Right lobe of liver (tissue), 4 donors: Measurements from ENCODE around the gene TTC5.
"Not testable (repeated sequence)": the region's sequence is repeated elsewhere in the genome, so short reads cannot be mapped to it uniquely, and the experiment has no call there.

Experiments used
- POLR2A ChIP-seq: fragments of 450-650 bp; IDR thresholded peaks from one replicate; pipeline ENCODE4 v1.6.1; 2017; ENCODE audit warnings: antibody characterized with exemption, mild to moderate bottlenecking
- TF ChIP-seq, protein P1 (sequence below), 4 donors: fragments of 200-600 bp in 3 of 4; fragments of 450-650 bp in 1 of 4; IDR thresholded peaks; one replicate each; pipeline versions ENCODE4 v1.5.1 to v1.8.0; 2016 to 2022; ENCODE audit warnings: antibody characterized with exemption in 4 of 4, mild to moderate bottlenecking in 2 of 4
- donor health status: DM: no; HTN: no; CAD: no.
- donor health status: DM: no; HTN: no; CAD: no.
- donor health status: DM: no; HTN: yes; CAD: no.

GRCh38 chr14:20341032-20341431 lies 35.3 kb upstream of the TTC5 start:
- TF ChIP-seq, protein P1, sequence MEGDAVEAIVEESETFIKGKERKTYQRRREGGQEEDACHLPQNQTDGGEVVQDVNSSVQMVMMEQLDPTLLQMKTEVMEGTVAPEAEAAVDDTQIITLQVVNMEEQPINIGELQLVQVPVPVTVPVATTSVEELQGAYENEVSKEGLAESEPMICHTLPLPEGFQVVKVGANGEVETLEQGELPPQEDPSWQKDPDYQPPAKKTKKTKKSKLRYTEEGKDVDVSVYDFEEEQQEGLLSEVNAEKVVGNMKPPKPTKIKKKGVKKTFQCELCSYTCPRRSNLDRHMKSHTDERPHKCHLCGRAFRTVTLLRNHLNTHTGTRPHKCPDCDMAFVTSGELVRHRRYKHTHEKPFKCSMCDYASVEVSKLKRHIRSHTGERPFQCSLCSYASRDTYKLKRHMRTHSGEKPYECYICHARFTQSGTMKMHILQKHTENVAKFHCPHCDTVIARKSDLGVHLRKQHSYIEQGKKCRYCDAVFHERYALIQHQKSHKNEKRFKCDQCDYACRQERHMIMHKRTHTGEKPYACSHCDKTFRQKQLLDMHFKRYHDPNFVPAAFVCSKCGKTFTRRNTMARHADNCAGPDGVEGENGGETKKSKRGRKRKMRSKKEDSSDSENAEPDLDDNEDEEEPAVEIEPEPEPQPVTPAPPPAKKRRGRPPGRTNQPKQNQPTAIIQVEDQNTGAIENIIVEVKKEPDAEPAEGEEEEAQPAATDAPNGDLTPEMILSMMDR (IDR thresholded peaks at IDR 0.05) = not testable (repeated sequence)
- not testable (repeated sequence) for TF ChIP-seq POLR2A
